ENCODE measurements around the gene NR3C2. TPM values are rescaled to one million over a fixed set of nuclear protein-coding genes. Genes with fewer than 3 reads are reported as not detected.

The NR3C2 gene
- total and polyA plus RNA-seq, 2 of the 4 experiments (the other 2 are of a cell fraction): 1.1 to 2.3 TPM

DNA sequence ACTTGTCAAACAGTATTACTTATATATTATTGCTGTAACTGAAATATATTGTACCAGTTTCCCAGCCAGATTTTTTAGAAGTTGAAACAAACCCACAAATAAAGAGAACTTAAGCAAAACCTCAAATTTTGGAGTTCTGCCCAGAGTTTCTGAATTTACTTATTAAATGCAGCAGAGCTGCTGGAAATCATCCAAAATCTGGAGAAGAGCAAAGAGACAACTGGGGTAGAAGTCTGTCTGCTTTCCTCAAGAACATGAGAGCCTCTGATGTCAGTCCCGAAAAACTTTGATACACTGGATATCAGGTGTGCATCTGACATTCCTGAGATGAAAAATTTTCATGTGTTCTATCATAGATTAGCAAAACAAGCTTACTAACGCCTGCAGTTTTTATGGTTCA lies 325.9 kb downstream of the NR3C2 start:
- no peaks in the 10 kb centered on the region for H4K20me1 ChIP-seq (ENCODE audit: insufficient read depth, low read length)
- H2AFZ ChIP-seq (replicated peaks; ENCODE audit: low read length, poor library complexity): no peak overlapping the region
- H3K4me1 ChIP-seq (ENCODE audit: control insufficient read depth, insufficient read depth, low read length): no peaks in the 10 kb centered on the region
- H2AK5ac ChIP-seq (ENCODE audit: low read depth, low read length): no peak overlapping the region
- H3K27ac ChIP-seq (ENCODE audit: insufficient read depth, low read length): no peak overlapping the region
- ChIA-PET CTCF (no interaction called here), POLR2A (ENCODE audit: unreplicated experiment) (no interaction called here)
- no peak overlapping the region for H2BK20ac ChIP-seq (ENCODE audit: low read depth, low read length)
- H4K8ac ChIP-seq (ENCODE audit: low read depth in 2 of 2, low read length in 2 of 2): no peak overlapping the region
- H3K9me3 ChIP-seq (ENCODE audit: control insufficient read depth, insufficient read depth, low read length): no peaks in the 10 kb centered on the region
- no peak overlapping the region for H3K23ac ChIP-seq (ENCODE audit: low read depth, low read length)
- no peak overlapping the region for H3K18ac ChIP-seq (ENCODE audit: low read depth, low read length)
- no TSS peak for BruUV-seq (replicated peaks)
- no peak overlapping the region for H3K9ac ChIP-seq (ENCODE audit: low read depth, low read length)
- no peak overlapping the region for H2BK15ac ChIP-seq (ENCODE audit: low read depth, low read length)
- no peak overlapping the region for H3K4me3 ChIP-seq (ENCODE audit: insufficient read depth, low read depth, low read length)
- H3K36me3 ChIP-seq (ENCODE audit: control insufficient read depth, insufficient read depth, low read length): no peaks in the 10 kb centered on the region
- H2BK5ac ChIP-seq (ENCODE audit: low read depth, low read length, poor library complexity, severe bottlenecking): no peak overlapping the region
- no peaks in the 10 kb centered on the region for H3K79me1 ChIP-seq (ENCODE audit: low read depth in 1 of 2, low read length in 2 of 2)
- in situ Hi-C loops (cut with MboI; ENCODE audit: low sequenced_read_pairs) (no loop called here), intact Hi-C loops (cut with micrococcal nuclease) (no loop called here), dilution Hi-C loops (cut with HindIII; ENCODE audit: low sequenced_read_pairs, unreplicated experiment) (no loop called here)
- H3K14ac ChIP-seq (replicated peaks; ENCODE audit: low read depth, low read length): no peak overlapping the region
- H3K27me3 ChIP-seq (ENCODE audit: control insufficient read depth, insufficient read depth, low read length): no peaks in the 10 kb centered on the region; the same call in 1 of the 2 replicates
- no CpG with 5 or more reads among the region's 2 CpGs for WGBS, 2 experiments (ENCODE audit: extremely low coverage in 2 of 2, insufficient read length in 1 of 2)
- H3K9me1 ChIP-seq (ENCODE audit: insufficient read depth, low read length): no peaks in the 10 kb centered on the region
- H4K91ac ChIP-seq (ENCODE audit: insufficient read depth, low read depth, low read length): no peak overlapping the region
- no peak overlapping the region for H3K4me2 ChIP-seq (ENCODE audit: low read depth, low read length)
- H3K56ac ChIP-seq (ENCODE audit: extremely low read depth, insufficient read depth, low read length): no peak overlapping the region
- no peak overlapping the region for H2AK9ac ChIP-seq (replicated peaks; ENCODE audit: low read depth, low read length, poor library complexity)
- H3K4ac ChIP-seq (ENCODE audit: low read depth, low read length): no peak overlapping the region
- peak; percentile 79 for DNase-seq
- ATAC-seq (ENCODE audit: low read depth): no peak; the same call in 1 of the 2 replicates
- no peak for TF ChIP-seq MAFK (IDR thresholded peaks at IDR 0.05; ENCODE audit: low read depth, low read length)
- TF ChIP-seq, protein P1, sequence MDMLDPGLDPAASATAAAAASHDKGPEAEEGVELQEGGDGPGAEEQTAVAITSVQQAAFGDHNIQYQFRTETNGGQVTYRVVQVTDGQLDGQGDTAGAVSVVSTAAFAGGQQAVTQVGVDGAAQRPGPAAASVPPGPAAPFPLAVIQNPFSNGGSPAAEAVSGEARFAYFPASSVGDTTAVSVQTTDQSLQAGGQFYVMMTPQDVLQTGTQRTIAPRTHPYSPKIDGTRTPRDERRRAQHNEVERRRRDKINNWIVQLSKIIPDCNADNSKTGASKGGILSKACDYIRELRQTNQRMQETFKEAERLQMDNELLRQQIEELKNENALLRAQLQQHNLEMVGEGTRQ (IDR thresholded peaks at IDR 0.05; ENCODE audit: low read depth, low read length): no peak
- no peak for TF ChIP-seq SMC3 (IDR thresholded peaks at IDR 0.05; ENCODE audit: low read depth, low read length)
- TF ChIP-seq RCOR1 (IDR thresholded peaks at IDR 0.05; ENCODE audit: insufficient replicate concordance, low read length): no peak
- TF ChIP-seq, protein P2, sequence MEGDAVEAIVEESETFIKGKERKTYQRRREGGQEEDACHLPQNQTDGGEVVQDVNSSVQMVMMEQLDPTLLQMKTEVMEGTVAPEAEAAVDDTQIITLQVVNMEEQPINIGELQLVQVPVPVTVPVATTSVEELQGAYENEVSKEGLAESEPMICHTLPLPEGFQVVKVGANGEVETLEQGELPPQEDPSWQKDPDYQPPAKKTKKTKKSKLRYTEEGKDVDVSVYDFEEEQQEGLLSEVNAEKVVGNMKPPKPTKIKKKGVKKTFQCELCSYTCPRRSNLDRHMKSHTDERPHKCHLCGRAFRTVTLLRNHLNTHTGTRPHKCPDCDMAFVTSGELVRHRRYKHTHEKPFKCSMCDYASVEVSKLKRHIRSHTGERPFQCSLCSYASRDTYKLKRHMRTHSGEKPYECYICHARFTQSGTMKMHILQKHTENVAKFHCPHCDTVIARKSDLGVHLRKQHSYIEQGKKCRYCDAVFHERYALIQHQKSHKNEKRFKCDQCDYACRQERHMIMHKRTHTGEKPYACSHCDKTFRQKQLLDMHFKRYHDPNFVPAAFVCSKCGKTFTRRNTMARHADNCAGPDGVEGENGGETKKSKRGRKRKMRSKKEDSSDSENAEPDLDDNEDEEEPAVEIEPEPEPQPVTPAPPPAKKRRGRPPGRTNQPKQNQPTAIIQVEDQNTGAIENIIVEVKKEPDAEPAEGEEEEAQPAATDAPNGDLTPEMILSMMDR (conservative IDR thresholded peaks at IDR 0.05; ENCODE audit: low read depth, low read length): no peak
- TF ChIP-seq POLR2A (IDR thresholded peaks at IDR 0.05; ENCODE audit: low read depth, low read length): no peak
- TF ChIP-seq CHD1 (IDR thresholded peaks at IDR 0.05; ENCODE audit: low read depth, low read length): no peak
- TF ChIP-seq, protein P3, sequence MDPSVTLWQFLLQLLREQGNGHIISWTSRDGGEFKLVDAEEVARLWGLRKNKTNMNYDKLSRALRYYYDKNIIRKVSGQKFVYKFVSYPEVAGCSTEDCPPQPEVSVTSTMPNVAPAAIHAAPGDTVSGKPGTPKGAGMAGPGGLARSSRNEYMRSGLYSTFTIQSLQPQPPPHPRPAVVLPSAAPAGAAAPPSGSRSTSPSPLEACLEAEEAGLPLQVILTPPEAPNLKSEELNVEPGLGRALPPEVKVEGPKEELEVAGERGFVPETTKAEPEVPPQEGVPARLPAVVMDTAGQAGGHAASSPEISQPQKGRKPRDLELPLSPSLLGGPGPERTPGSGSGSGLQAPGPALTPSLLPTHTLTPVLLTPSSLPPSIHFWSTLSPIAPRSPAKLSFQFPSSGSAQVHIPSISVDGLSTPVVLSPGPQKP (IDR thresholded peaks at IDR 0.05; ENCODE audit: borderline replicate concordance, low read depth, low read length): no peak
- TF ChIP-seq RAD21 (IDR thresholded peaks at IDR 0.05; ENCODE audit: low read length): no peak
- TF ChIP-seq NFE2L2 (IDR thresholded peaks at IDR 0.05; ENCODE audit: low read depth, low read length): no peak
- no peak for TF ChIP-seq MAZ (IDR thresholded peaks at IDR 0.05; ENCODE audit: borderline replicate concordance, low read depth, low read length)
- no peak for TF ChIP-seq CEBPB (IDR thresholded peaks at IDR 0.05; ENCODE audit: low read depth, low read length)
- no peak for TF ChIP-seq FOS (IDR thresholded peaks at IDR 0.05; ENCODE audit: low read depth, low read length)
- no peak for TF ChIP-seq MXI1 (IDR thresholded peaks at IDR 0.05; ENCODE audit: borderline replicate concordance, low read depth, low read length)
- H4K5ac ChIP-seq (ENCODE audit: low read depth, low read length): no peak overlapping the region
- no peak overlapping the region for H2BK120ac ChIP-seq (ENCODE audit: low read depth, low read length)

All from IMR-90 (cell line).